ENCODE measurements around the gene TMEM253.

- peak; percentile 92 for TF ChIP-seq CTCF (IDR thresholded peaks at IDR 0.05; ENCODE audit: insufficient read depth, low read length, poor library complexity, severe bottlenecking)
- TF ChIP-seq EZH2phosphoT487 (conservative IDR thresholded peaks at IDR 0.05; ENCODE audit: low read length), result no peak
Observed at GRCh38 chr14:21104448-21105060, 3.7 kb downstream of the TMEM253 start.

Data from SU-DHL-6 (cell line).